ENCODE data around the gene ATP6V0A1.

DNA sequence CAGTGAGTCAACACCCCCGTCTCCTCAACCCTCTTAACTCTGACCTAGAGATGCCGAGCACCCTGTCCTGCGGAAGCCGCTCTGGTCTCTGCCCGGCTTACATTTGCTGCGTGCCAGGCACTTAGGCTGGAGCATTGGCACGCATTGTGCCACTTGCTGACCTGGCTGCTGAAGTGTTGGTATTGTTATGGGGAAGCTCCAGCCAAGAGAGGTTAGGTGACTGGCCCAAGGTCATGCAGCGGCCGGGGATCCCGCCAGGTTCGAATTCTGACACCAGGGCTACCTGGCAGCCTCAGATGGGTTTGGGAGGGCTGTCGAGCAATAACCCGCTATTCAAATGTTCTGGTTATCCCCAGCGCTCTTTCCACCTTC lies 89.0 kb downstream of the ATP6V0A1 start:
- TF ChIP-seq, protein P1, sequence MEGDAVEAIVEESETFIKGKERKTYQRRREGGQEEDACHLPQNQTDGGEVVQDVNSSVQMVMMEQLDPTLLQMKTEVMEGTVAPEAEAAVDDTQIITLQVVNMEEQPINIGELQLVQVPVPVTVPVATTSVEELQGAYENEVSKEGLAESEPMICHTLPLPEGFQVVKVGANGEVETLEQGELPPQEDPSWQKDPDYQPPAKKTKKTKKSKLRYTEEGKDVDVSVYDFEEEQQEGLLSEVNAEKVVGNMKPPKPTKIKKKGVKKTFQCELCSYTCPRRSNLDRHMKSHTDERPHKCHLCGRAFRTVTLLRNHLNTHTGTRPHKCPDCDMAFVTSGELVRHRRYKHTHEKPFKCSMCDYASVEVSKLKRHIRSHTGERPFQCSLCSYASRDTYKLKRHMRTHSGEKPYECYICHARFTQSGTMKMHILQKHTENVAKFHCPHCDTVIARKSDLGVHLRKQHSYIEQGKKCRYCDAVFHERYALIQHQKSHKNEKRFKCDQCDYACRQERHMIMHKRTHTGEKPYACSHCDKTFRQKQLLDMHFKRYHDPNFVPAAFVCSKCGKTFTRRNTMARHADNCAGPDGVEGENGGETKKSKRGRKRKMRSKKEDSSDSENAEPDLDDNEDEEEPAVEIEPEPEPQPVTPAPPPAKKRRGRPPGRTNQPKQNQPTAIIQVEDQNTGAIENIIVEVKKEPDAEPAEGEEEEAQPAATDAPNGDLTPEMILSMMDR (IDR thresholded peaks at IDR 0.05), result no peak
- TF ChIP-seq EZH2 (IDR thresholded peaks at IDR 0.05) (no peak), EZH2phosphoT487 (IDR thresholded peaks at IDR 0.05) (no peak)

Data from neural progenitor cell (in vitro differentiated cells).